GM19043 (cell line): Measurements from ENCODE around the gene PNP.

Experiments
- ATAC-seq: cut with Tn5 transposase; IDR thresholded peaks from one replicate; pipeline ENCODE4 v1.9.1; 2021; ENCODE audit warnings: low read depth; ENCODE audit not compliant: unreplicated experiment

The PNP gene

DNA sequence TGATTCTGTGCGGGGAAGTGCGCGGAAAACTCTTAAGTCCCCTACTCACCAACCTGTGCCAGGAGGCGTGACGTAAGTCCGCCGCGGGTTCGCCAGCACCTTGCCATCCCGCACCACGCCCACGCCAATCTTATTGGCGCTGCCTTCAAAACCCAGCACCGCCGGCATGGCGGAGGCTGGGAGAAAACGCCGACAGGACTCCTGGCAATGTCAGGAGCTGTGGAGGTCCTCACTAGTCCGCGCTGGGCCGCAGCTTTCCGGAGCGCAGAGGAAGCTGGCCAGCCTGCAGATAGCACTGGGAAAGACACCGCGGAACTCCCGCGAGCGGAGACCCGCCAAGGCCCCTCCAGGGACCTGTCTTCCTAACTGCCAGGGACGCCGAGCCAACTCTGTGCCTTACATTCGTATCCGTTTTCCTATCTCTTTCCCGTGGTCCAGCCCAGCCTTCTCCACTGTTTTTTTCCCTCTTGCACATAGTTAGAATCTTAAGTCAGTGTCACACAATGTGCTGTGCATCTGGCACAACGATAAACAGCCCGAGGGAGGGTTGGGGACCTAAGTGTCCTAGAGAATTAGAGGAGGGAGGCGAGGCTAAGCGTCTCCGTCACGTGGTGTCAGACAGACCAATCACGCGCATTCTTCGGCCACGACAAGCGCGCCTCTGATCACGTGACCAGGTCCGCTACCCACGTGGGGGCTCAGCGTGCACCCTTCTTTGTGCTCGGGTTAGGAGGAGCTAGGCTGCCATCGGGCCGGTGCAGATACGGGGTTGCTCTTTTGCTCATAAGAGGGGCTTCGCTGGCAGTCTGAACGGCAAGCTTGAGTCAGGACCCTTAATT, 14.5 kb upstream of the PNP start, which contains the start of the genes APEX1 and OSGEP:
APEX1 (plus strand) TSS at position 711 of the 839 bp plus-strand sequence. CDS start 420 bp downstream, outside the sequence.
OSGEP (minus strand) TSS at position 297 of the 839 bp plus-strand sequence; CDS start at position 168, 129 bp downstream.
- peak; percentile 83 for ATAC-seq

DNA sequence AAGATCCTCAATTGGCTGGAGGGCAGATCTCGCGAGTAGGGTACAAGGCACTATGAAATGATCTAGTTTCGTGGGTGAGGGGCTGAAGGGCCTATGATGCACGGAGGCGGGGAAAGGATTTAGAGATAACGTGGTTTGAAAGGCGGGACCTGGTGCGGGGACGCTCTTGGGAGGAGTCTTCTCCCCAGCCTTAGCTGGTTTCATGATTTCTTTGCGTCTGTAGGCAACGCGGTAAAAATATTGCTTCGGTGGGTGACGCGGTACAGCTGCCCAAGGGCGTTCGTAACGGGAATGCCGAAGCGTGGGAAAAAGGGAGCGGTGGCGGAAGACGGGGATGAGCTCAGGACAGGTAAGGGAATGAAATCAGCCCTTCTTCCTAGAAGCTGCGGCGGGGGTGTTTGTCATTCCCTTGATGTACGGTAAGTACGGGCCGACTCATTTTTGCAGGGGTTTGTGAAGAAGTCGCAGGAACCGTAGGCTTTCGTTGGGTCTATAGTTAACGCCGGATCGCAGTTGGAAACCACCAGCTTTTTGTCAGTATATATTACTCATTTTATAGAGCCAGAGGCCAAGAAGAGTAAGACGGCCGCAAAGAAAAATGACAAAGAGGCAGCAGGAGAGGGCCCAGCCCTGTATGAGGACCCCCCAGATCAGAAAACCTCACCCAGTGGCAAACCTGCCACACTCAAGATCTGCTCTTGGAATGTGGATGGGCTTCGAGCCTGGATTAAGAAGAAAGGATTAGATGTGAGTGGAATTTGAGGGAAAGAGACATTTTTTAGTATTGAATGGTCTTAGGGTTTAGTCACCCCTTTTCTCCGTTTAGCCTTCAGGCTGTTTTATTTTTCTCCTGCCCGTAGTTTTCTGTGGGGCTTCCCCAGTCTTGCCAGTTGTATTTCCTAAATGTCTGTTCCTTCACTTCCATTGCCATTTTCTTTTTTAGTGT, 13.6 kb upstream of the PNP start:
- ATAC-seq: peak; percentile 29

- ATAC-seq: no peak
These were observed 12.2 kb upstream of the PNP start for GRCh38 chr14:20456971-20457370.

GRCh38 chr14:20458031-20458789, 11.0 kb upstream of the PNP start:
- ATAC-seq: no peak

GRCh38 chr14:20460458-20461224, 8.6 kb upstream of the PNP start:
- no peak for ATAC-seq

GRCh38 chr14:20461225-20462141, 7.7 kb upstream of the PNP start, which contains the start of gene PIP4P1:
Gene PIP4P1, minus strand, starts transcription at chr14:20461434. Its CDS starts 109 bp downstream, at chr14:20461325.
- peak; percentile 94 for ATAC-seq

DNA sequence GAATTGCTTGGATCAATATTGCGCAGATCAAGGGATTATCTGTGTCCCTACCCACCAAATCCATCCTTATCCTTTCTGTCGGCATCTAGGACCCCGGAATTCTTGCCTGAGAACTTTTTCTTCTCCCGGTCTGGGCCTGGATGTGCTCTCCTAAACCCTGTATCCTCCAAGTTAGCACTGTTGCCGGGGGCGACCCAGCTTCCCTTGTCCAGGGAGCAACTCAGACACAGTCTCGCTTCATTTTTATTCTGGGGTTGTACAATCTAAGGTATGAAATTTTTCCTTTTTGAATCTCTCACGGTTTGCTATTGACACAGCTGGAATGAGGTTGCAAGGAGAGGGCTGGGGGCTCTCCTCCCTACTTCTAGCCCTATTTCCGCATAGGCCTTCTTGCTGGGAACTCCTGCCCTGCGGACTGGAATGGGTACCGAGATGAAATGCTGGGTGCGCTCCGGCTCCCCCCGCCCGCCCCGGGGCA, 403 bp upstream of the PNP start:
- ATAC-seq: no peak

DNA sequence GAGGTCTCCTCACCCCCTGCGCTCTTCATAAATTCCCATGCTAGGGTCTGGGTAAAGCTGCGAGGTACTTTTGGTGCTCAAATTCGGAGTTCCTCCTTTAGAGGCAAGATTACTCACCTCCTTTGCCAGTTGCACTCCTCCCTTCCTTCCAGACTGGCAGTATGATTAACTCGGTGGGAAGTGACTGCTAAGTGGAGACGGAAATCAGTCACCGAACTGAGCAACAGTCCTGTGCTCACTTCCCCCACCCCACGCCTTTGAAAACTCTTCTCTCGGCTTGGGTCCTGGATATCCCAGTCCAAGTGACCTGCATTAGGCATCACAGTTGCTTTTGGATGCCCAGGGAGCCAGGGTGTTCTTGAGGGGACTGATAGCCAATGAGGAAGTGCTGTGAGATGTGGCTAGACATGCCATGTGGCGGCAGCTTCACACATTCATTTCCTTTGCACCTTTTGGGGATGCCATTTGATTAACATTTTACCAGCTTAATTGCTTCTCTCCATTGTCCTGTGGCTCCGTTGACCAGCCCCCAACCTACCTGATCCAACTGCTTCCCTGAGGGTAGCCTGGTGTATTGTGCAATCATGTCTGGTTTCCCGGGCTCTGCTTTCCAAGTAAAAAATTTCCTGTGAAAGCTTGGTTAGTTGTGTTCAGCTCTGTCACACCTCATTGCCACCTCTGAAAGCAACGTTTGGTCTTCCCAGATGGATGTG, 840 bp downstream of the PNP start:
- ATAC-seq: peak; percentile 30

DNA sequence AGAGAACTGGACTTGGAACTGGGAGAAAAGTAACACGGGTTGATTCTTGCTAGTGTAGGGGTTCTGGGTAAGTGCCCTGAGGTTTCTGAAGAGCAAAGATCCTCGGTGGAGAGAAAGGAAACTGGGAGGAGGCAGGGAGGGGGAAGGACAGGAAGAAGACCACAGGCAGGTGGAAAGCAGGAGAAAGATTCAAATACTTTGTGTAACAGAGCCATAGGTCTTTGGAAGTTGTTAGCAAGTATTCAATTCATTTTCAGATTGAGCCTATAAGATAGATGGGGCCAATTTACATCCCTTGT, 1.3 kb downstream of the PNP start:
- ATAC-seq: no peak

DNA sequence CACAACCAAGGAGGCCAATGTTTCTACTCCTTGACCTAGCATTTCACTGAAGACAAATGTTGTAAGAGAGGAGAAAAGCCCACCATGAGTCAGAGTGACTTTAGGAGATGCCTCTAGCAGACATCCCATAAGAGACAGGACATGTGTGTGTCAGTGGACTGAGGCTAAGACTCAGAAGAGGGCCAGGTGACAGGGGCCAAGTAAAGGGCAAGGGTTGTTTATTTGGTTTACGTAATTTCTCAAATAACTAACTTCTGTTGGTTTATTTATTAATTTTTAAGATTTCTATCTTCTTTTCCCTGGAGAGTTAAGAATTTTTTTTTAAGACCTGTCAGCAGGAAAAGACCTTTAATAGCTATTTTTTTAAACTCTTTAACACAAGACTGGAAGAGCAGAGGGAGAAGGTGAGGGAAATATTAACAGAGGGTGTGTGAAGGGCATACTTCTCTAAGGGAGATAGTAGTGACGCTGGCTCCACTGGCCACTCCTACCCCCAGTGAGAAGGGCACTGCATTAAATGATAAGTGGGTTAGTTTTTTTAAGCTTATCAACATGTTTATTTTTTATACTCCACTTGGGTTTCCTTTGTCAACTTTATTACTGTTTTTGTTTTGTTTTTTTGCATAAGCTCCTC, 3.4 kb downstream of the PNP start:
- no peak for ATAC-seq

DNA sequence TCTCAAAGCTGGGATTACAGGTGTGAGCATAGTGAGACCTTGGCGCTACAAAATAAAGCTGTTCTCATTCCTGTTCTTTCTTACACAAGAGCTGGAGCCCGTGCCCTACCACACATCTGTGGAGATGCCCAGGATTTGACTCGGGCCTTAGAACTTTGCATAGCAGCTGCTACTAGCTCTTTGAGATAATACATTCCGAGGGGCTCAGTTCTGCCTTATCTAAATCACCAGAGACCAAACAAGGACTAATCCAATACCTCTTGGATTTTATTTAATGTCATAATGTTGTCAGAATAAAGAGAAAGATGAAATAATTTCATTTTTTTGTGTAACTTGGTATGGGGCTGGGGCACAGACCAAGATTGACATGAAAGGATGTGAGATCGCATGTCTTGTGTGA, 7.6 kb downstream of the PNP start:
- no peak for ATAC-seq

DNA sequence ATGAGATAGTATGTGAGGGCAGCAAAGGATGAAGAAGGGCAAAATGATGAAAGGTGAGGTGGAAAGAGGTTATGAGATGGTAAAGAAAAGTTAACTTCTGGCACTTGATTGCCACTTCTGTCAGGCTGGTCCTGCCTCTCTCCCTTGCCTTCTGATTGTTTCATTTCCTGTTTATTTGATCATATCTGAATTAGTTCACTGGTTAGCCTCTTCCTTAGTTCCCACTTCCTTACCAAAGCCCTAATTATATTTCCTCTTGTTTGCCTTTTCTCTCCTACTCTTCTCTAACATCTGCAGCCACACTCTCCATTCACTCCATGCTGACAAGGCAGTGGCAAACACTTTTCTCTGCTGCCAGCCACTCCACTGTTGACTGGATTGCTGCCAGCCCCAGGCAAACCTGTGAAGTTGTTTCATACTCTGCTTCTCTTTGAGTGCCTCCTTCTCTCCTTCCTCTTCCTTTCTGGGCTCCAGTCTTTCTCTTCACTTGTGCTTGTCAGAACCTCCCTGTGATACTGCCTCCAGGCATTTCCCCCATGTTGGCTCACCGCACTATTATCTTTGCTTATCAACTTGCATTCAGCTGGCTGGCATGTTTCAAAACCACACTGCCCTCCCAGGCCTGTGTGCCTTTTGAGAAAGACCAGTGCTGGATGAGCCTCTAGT, 8.1 kb downstream of the PNP start:
- ATAC-seq: no peak

GRCh38 chr14:20478894-20479293, 9.7 kb downstream of the PNP start:
- no peak for ATAC-seq

DNA sequence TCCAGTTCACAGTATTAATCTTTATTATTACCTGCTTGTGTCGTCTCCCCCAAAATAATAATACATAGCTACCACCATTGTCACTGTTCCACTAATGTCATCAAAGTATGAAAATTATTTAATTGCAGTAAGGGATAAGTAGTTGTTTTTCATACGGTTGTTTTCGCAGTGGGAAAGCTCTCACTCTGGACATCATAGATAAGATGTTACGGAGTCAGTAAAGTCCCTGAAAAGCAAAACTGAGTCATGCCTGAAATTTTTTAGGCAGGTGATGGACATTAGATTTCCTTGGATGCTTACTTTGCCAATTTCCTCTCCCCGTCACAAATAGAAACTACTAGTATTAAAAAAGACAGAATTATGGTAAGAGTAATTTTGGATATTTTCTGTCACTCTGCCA, 13.2 kb downstream of the PNP start:
- ATAC-seq: no peak

DNA sequence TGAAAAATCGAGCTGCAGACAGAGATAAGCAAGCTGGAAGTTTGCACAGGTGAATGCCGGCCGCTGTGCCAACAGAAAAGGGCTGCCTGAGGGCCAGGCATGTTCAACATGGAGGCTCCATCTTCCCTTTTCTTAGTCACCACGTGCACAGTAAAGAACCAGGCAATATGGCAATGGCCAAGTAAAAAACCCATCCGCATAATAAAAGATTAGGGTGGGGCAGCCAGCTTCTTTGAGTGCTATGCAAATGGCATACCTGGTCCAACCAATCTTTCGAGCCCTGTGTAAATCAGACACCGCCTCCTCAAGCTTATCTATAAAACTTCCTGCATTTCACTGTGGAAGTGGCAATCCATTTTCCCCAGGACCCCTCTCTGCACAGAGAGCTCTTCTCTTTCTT, 16.7 kb downstream of the PNP start:
- ATAC-seq: no peak

- no peak for ATAC-seq
These were observed 17.6 kb downstream of the PNP start for GRCh38 chr14:20486684-20487395.

DNA sequence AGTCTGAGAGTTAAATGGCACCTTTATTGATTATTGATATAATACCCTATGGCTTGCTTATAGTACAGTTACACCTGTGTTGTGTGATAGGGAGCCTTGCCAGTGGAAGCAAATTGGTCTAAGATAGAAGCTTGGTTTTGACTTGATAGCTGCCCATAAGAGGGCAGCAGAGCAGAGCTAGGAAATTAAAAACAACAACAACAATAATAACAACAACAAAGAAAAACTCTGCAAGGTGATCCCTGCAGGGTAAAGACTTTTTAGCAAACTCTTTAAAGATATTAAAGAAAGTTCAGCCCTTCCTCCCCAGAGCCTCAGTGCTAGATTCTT, 18.2 kb downstream of the PNP start:
- no peak for ATAC-seq
